Measurements from ENCODE around the gene THAP7.
"Not testable (repeated sequence)": the region's sequence is repeated elsewhere in the genome, so short reads cannot be mapped to it uniquely, and the experiment has no call there.

Gene THAP7

DNA sequence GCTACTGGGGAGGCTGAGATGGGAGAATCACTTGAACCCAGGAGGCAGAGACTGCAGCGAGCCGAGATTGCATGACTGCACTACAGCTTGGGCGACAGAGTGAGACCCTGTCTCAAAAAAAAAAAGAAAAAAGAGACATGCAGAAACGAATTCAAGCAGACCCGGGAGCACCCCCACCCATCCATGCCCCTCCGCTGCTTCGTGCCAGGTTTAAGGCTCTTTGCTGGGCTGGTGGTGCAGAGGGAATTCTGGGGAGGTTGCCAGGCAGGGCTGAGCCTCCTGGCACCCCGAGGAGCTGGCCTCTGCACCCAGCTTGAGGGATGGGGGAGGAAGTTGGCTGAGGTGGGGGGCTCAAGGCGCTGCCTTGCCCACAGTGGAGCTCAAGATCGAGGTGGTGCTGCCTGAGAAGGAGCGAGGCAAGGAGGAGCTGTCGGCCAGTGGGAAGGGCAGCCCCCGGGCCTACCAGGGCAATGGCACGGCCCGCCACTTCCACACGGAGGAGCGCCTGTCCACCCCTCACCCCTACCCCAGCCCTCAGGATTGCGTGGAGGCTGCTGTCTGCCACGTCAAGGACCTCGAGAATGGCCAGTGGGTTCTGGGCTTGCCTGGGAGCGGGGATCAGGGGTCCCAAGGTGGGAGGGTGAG lies 28.9 kb downstream of the THAP7 start:
- TF ChIP-seq CTCF (IDR thresholded peaks at IDR 0.05; ENCODE audit: poor library complexity, severe bottlenecking): no peak
- H3K36me3 ChIP-seq (ENCODE audit: low read depth): no peaks in the 10 kb centered on the region
- no peaks in the 10 kb centered on the region for H3K9me3 ChIP-seq (ENCODE audit: severe bottlenecking)
- no peak overlapping the region for H3K4me3 ChIP-seq (ENCODE audit: severe bottlenecking)
- H3K4me1 ChIP-seq (ENCODE audit: insufficient read depth, poor library complexity, severe bottlenecking): no peaks in the 10 kb centered on the region
- DNase-seq (ENCODE audit: low spot score): no peak
- ATAC-seq (ENCODE audit: low read depth): no peak
- H3K27me3 ChIP-seq (ENCODE audit: insufficient read depth, poor library complexity, severe bottlenecking): no peaks in the 10 kb centered on the region
- H3K27ac ChIP-seq (ENCODE audit: poor library complexity, severe bottlenecking): no peak overlapping the region

DNA sequence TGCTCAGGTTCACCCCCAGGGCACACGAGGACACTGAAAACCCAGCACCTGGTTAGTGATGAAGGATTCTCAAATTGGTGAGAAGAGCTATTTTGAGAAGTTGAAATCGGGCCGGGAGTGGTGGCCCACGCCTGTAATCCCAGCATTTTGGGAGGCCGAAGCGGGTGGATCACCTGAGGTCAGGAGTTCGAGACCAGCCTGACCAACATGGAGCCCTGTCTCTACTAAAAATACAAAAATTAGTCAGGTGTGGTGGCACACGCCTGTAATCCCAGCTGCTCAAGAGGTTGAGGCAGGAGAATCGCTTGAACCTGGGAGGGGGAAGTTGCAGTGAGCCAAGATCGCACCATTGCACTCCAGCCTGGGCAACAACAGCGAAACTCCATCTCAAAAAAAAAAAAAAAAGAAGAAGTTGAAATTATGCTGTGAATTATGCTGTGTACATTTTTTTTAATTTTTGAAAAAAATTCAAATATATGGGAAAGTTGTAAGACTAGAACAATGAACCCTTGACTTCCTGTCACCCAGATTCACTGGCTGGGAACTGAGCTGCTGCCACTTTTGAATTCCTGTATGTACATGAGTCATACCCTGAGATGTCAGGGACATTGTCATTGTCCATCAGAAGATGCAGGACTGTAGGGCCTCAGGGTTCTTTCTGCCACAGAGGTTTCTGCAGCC lies 29.8 kb downstream of the THAP7 start:
- not testable (repeated sequence) for H3K4me3 ChIP-seq (ENCODE audit: severe bottlenecking); H3K9me3 ChIP-seq (ENCODE audit: severe bottlenecking); H3K27me3 ChIP-seq (ENCODE audit: insufficient read depth, poor library complexity, severe bottlenecking); ATAC-seq (ENCODE audit: low read depth); H3K27ac ChIP-seq (ENCODE audit: poor library complexity, severe bottlenecking); H3K4me1 ChIP-seq (ENCODE audit: insufficient read depth, poor library complexity, severe bottlenecking); DNase-seq (ENCODE audit: low spot score); H3K36me3 ChIP-seq (ENCODE audit: low read depth)

DNA sequence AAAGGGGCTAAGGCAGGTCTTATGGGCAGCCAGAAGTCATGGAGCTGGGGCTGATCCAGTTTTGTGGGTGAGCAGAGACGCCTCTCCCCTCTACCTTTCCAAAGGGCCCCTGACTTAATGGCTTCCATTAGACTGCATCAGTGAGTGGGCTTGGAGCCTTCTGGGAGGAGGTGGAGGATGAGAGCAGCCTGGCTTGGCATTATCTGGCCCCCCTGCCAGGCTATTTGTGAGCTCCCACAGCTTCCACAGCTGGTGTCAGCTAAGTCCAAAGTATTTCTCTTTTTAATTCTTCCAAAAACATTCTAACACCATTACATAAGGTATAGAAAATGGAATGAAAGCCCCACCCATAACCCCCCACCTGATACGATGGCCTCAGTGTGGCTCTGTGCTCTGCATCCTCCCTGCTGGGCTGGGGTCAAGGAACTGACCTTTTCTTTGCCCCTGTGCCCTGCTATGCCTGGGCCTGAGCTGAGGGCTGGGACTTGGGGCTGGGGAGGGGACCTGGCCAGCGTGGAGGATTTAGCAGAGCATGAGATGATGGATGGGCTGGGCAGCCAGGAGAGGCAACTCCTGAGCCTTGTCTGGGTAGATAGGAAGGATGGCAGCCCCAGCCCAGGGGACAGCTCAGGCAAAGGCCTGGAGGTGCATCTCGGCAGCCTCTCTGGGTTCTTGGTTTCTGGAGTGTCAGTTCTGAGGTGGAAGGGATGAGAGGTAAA lies 30.8 kb downstream of the THAP7 start:
- Histone ChIP-seq H3K36me3 (ENCODE audit: low read depth) (no peaks in the 10 kb centered on the region), H3K27me3 (ENCODE audit: insufficient read depth, poor library complexity, severe bottlenecking) (no peaks in the 10 kb centered on the region), H3K27ac (ENCODE audit: poor library complexity, severe bottlenecking) (no peak overlapping the region), H3K4me3 (ENCODE audit: severe bottlenecking) (no peak overlapping the region), H3K9me3 (ENCODE audit: severe bottlenecking) (no peaks in the 10 kb centered on the region), H3K4me1 (ENCODE audit: insufficient read depth, poor library complexity, severe bottlenecking) (no peaks in the 10 kb centered on the region)
- TF ChIP-seq CTCF (IDR thresholded peaks at IDR 0.05; ENCODE audit: poor library complexity, severe bottlenecking): no peak
- ATAC-seq (ENCODE audit: low read depth): no peak
- DNase-seq (ENCODE audit: low spot score): no peak

- no peak for ATAC-seq (ENCODE audit: low read depth)
- TF ChIP-seq CTCF (IDR thresholded peaks at IDR 0.05; ENCODE audit: poor library complexity, severe bottlenecking): no peak
- DNase-seq (ENCODE audit: low spot score): no peak
- Histone ChIP-seq H3K4me1 (ENCODE audit: insufficient read depth, poor library complexity, severe bottlenecking) (no peaks in the 10 kb centered on the region), H3K9me3 (ENCODE audit: severe bottlenecking) (no peaks in the 10 kb centered on the region), H3K27ac (ENCODE audit: poor library complexity, severe bottlenecking) (no peak overlapping the region), H3K36me3 (ENCODE audit: low read depth) (no peaks in the 10 kb centered on the region), H3K27me3 (ENCODE audit: insufficient read depth, poor library complexity, severe bottlenecking) (no peaks in the 10 kb centered on the region), H3K4me3 (ENCODE audit: severe bottlenecking) (no peak overlapping the region)
These were observed 33.5 kb downstream of the THAP7 start for GRCh38 chr22:20968281-20968977.

DNA sequence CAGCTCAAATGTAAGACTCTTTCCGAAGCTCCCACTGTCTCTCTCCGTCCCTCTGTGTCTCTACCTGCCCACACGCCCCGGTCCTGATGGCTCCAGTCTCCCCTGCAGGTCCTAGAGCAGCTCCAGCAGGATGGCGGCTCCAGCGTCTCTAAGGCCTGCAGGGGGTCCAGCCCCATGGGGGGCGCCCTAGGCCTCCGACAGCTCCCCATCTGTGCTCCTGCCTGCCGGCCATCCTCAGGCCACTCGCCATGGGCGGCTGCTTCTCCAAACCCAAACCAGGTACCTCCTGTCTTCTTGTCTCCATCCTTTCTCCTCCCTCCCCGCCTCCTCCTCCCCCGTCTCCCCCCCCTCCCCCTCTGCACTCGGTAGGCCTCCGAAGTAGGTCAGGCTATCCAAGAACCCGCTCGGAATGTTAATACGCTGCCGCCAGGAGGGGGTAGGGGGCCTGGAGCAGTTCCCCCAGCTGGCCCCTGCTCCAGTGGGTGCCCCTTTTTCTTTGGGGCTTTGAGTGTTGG lies 34.2 kb downstream of the THAP7 start:
- no peak overlapping the region for H3K27ac ChIP-seq (ENCODE audit: poor library complexity, severe bottlenecking)

More for the DNA sequence above, 34.2 kb downstream of the THAP7 start:
- H3K4me1 ChIP-seq (ENCODE audit: insufficient read depth, poor library complexity, severe bottlenecking): no peaks in the 10 kb centered on the region
- H3K36me3 ChIP-seq (ENCODE audit: low read depth): no peaks in the 10 kb centered on the region
- H3K4me3 ChIP-seq (ENCODE audit: severe bottlenecking): no peak overlapping the region
- no peak for DNase-seq (ENCODE audit: low spot score)
- no peak for ATAC-seq (ENCODE audit: low read depth)
- H3K9me3 ChIP-seq (ENCODE audit: severe bottlenecking): no peaks in the 10 kb centered on the region
- TF ChIP-seq CTCF (IDR thresholded peaks at IDR 0.05; ENCODE audit: poor library complexity, severe bottlenecking): no peak
- H3K27me3 ChIP-seq (ENCODE audit: insufficient read depth, poor library complexity, severe bottlenecking): no peaks in the 10 kb centered on the region

Data from RWPE2 (cell line).